Common myeloid progenitor, CD34-positive (primary cell): ENCODE measurements around the gene CASKIN1.
A peak's percentile ranks its signal among the peaks of the same experiment; 100 is the strongest.

Experiments
- CTCF ChIA-PET: fragments of 350-600 bp; sonication (Branson Sonifier 250); formaldehyde crosslinking; loops from one replicate; lab custom pipeline; 2021; ENCODE audit warnings: antibody characterized with exemption; lab: Charles Lee
- POLR2A ChIA-PET: fragments of 350-600 bp; sonication (Branson Sonifier 250); formaldehyde crosslinking; loops from one replicate; lab custom pipeline; 2021; ENCODE audit warnings: antibody characterized with exemption; lab: Charles Lee
- DNase-seq, 3 donors: peaks; one replicate each; pipeline versions ENCODE4 v3.0.0 to v3.0.0-alpha.2; 2013
- H3K27ac ChIP-seq, 2 experiments: 1 replicate in 1 of 2; 2 replicates in 1 of 2; pipeline ENCODE4 v1.7.0; 2013; ENCODE audit warnings: inconsistent platforms in 2 of 2, low read length in 2 of 2, mild to moderate bottlenecking in 2 of 2, low read depth in 1 of 2, moderate library complexity in 1 of 2; ENCODE audit not compliant: severe bottlenecking in 2 of 2, insufficient read depth in 1 of 2, poor library complexity in 1 of 2
- H3K27me3 ChIP-seq, 5 experiments: replicated peaks in 2 of 5; 1 replicate in 3 of 5; 2 replicates in 2 of 5; pipeline versions ENCODE4 v1.6.1 to v1.7.0; 2013; ENCODE audit warnings: low read length in 4 of 5, mild to moderate bottlenecking in 2 of 5, moderate library complexity in 2 of 5, inconsistent platforms in 1 of 5; ENCODE audit not compliant: insufficient read depth in 5 of 5, control insufficient read depth in 4 of 5
- H3K36me3 ChIP-seq, 4 experiments: 1 replicate in 2 of 4; 2 replicates in 2 of 4; pipeline versions ENCODE4 v1.6.1 to v1.7.0; 2013; ENCODE audit warnings: low read length in 3 of 4, control low read depth in 1 of 4, mild to moderate bottlenecking in 1 of 4; ENCODE audit not compliant: control insufficient read depth in 4 of 4, insufficient read depth in 4 of 4
- H3K4me1 ChIP-seq, 4 experiments: 1 replicate in 3 of 4; 2 replicates in 1 of 4; pipeline versions ENCODE4 v1.6.1 to v1.7.1; 2013; ENCODE audit warnings: low read length in 3 of 4, mild to moderate bottlenecking in 3 of 4, control low read depth in 1 of 4, inconsistent platforms in 1 of 4, moderate library complexity in 1 of 4; ENCODE audit not compliant: control insufficient read depth in 4 of 4, insufficient read depth in 4 of 4; ENCODE audit errors: control extremely low read depth in 1 of 4
- H3K4me3 ChIP-seq, 7 experiments: 1 replicate in 4 of 7; 2 replicates in 3 of 7; pipeline versions ENCODE4 v1.5.1 to v1.7.0; 2013; ENCODE audit warnings: mild to moderate bottlenecking in 7 of 7, low read length in 6 of 7, moderate library complexity in 6 of 7, inconsistent platforms in 2 of 7, low read depth in 2 of 7, control low read depth in 1 of 7; ENCODE audit not compliant: insufficient read depth in 4 of 7, control insufficient read depth in 1 of 7; ENCODE audit errors: extremely low read depth in 1 of 7
- H3K9me3 ChIP-seq, 5 experiments: 1 replicate in 4 of 5; 2 replicates in 1 of 5; pipeline versions ENCODE4 v1.6.1 to v1.7.1; 2013; ENCODE audit warnings: low read length in 4 of 5, mild to moderate bottlenecking in 2 of 5, inconsistent platforms in 1 of 5, low read depth in 1 of 5, moderate library complexity in 1 of 5; ENCODE audit not compliant: control insufficient read depth in 4 of 5, insufficient read depth in 2 of 5; ENCODE audit errors: control extremely low read depth in 1 of 5
- WGBS: methylation state at CpG from one replicate; pipeline ENCODE4 v1.1.5; 2013; ENCODE audit not compliant: insufficient coverage; 5-methylcytosine and 5-hydroxymethylcytosine counted together

CASKIN1 gene

DNA sequence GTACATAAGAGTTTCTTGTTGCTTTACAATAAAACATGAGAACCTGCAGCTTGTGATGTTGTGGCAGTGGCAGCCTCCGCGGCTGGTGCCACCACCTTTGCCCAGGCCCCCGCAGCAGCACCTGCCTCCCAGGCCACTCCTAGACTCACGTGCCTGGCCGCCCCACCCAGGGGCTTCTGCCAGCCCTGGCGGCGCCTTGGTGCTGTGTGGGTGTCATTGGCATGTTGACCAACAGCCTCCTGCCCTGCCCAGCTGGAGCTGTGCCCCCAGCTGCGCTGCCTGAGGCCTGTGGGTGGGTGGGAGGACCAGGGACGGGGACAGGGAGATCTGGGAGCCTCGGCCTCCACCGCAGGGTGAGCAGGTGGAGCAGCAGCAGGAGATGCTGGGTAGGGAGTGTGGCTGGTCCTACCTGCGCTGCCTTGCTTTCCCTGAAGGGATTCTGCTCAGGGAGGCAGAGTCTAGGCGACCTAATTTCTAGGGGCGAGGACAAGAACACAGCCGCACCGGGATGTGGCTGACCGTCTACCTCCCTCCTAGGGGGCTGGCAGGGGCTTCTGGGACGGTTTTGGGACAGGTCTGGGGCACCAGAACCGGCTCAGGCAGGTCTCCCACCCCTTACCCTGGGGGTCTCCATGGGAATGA is 39.4 kb upstream of the CASKIN1 start:
- Histone ChIP-seq H3K27ac (no peak overlapping the region), H3K4me3 (no peak overlapping the region), H3K36me3 (peaks cover 6 to 53% (median 31%) of the 10 kb centered on the region in 4 experiments), H3K27me3 (peaks cover 0 to 43% (median 12%) of the 10 kb centered on the region in 5 experiments), H3K4me1 (peaks cover 0 to 18% (median 8%) of the 10 kb centered on the region in 4 experiments), H3K9me3 (no peaks in the 10 kb centered on the region)
- ChIA-PET POLR2A (interaction anchor here (0.8 to 1.4 kb wide), 2 partner anchors 12 to 16 kb away, joined by 3 read pairs; partner anchors contain the start of genes E4F1 and ECI1), CTCF (interaction anchor here (1.5 to 1.7 kb wide), 2 partner anchors 10 to 16 kb away, joined by 4 to 7 read pairs; no protein-coding TSS in a partner anchor)
- 95% methylated on average over 13 of the region's 19 CpGs for WGBS
- no peak for DNase-seq

DNA sequence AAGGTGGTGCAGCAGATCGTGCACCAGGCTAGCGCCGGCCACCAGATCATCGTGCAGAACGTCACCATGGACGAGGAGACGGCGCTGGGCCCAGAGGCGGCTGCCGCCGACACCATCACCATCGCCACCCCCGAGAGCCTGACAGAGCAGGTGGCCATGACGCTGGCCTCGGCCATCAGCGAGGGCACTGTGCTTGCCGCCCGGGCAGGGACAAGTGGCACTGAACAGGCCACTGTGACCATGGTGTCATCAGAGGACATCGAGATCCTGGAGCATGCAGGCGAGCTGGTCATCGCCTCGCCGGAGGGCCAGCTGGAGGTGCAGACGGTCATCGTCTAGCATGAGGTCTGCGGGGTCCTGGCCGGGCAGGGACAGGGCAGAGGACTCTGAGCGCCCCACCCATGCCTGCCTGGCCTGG is 38.8 kb upstream of the CASKIN1 start:
- 94% methylated on average over 28 of the region's 28 CpGs for WGBS
- CTCF ChIA-PET: interaction anchor here (1.5 to 1.7 kb wide), 2 partner anchors 10 to 17 kb away, joined by 4 to 7 read pairs; no protein-coding TSS in a partner anchor
- POLR2A ChIA-PET: interaction anchor here (1.4 kb wide), 1 partner anchor 16 kb away, joined by 3 read pairs; the partner anchor contains the start of gene ECI1
- Histone ChIP-seq H3K4me3 (no peak overlapping the region), H3K36me3 (peaks cover 9 to 59% (median 34%) of the 10 kb centered on the region in 4 experiments), H3K27me3 (peaks cover 0 to 43% (median 12%) of the 10 kb centered on the region in 5 experiments), H3K4me1 (peaks cover 0 to 18% (median 8%) of the 10 kb centered on the region in 4 experiments), H3K9me3 (no peaks in the 10 kb centered on the region), H3K27ac (no peak overlapping the region)
- DNase-seq: no peak

GRCh38 chr16:2234813-2235170 is 38.4 kb upstream of the CASKIN1 start:
- H3K27ac ChIP-seq: no peak overlapping the region
- WGBS: 97% methylated on average over 16 of the region's 18 CpGs
- no peaks in the 10 kb centered on the region for H3K9me3 ChIP-seq
- H3K4me1 ChIP-seq: peaks cover 0 to 18% (median 8%) of the 10 kb centered on the region in 4 experiments
- CTCF ChIA-PET: interaction anchor here (1.5 kb wide), 1 partner anchor 17 kb away, joined by 4 read pairs; no protein-coding TSS in a partner anchor
- POLR2A ChIA-PET: no interaction called here
- peaks cover 0 to 43% (median 12%) of the 10 kb centered on the region in 5 experiments for H3K27me3 ChIP-seq
- H3K4me3 ChIP-seq: no peak overlapping the region
- no peak for DNase-seq
- H3K36me3 ChIP-seq: peaks cover 9 to 63% (median 38%) of the 10 kb centered on the region in 4 experiments

DNA sequence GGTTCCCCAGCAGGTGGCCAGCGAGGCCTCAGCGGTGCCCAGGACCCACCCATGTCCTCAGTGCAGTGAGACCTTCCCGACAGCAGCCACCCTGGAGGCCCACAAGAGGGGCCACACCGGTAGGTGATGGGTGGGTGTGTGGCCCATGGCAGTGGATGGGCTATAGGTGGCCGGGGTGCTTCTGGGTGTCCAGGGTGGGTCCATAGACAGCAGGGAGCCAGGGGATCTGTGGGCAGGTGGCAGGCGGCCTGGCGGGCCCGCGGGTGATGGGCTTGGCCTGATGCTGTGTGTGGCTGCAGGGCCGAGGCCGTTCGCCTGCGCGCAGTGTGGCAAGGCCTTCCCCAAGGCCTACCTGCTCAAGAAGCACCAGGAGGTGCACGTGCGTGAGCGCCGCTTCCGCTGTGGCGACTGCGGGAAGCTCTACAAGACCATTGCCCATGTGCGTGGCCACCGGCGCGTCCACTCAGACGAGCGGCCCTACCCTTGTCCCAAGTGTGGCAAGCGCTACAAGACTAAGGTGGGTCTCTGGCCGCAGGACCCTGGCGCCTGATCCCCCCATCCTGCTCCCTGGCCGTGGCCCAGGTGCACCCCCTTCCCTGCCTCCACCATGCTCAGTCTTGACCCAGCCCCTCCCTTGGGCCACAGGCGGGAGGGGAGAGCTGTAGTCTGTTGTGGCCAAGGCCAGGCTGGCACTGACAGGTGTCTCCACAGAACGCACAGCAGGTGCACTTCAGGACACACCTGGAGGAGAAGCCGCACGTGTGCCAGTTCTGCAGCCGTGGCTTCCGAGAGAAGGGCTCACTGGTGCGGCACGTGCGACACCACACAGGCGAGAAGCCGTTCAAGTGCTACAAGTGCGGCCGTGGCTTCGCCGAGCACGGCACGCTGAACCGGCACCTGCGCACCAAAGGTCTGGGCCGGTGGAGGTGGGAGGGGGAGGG is 37.7 kb upstream of the CASKIN1 start:
- Histone ChIP-seq H3K27me3 (peaks cover 0 to 43% (median 12%) of the 10 kb centered on the region in 5 experiments), H3K9me3 (no peaks in the 10 kb centered on the region), H3K36me3 (peaks cover 9 to 67% (median 42%) of the 10 kb centered on the region in 4 experiments), H3K4me1 (peaks cover 0 to 18% (median 8%) of the 10 kb centered on the region in 4 experiments), H3K27ac (no peak overlapping the region), H3K4me3 (no peak overlapping the region)
- peak in 1 of 3 donors; percentile 22 for DNase-seq
- ChIA-PET POLR2A (no interaction called here), CTCF (no interaction called here)
- 98% methylated on average over 42 of the region's 51 CpGs for WGBS

DNA sequence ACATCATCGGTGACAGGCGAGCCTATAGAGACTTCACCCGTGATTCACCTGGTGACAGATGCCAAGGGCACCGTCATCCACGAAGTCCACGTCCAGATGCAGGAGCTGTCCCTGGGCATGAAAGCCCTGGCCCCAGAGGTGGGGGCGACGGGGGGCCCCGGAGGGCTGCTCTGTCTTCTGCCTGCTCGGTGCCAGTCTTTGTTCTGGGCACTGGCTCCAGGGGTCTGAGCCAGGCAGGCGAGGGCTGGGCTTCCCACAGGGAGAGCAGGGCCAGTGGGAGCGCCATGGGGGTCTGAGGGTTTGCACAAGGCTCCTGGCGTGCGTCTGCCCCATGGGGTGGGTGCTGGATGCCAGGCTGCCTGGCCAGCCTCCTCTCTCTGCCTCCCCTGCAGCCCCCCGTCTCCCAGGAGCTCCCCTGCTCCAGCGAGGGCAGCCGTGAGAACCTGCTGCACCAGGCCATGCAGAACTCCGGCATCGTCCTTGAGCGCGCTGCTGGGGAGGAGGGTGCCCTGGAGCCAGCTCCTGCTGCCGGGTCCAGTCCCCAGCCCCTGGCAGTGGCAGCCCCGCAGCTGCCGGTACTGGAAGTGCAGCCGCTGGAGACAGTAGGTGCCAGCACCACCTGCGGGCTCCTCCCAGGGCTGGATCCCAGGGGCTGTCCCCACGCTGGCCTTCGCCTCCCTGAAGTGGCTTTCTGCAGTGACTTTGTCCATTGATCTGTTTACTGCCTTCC is 36.8 kb upstream of the CASKIN1 start:
- Histone ChIP-seq H3K27me3 (peaks cover 0 to 37% (median 10%) of the 10 kb centered on the region in 5 experiments), H3K36me3 (peaks cover 9 to 76% (median 48%) of the 10 kb centered on the region in 4 experiments), H3K4me3 (no peak overlapping the region), H3K4me1 (peaks cover 0 to 18% (median 8%) of the 10 kb centered on the region in 4 experiments), H3K27ac (no peak overlapping the region), H3K9me3 (no peaks in the 10 kb centered on the region)
- ChIA-PET POLR2A (no interaction called here), CTCF (no interaction called here)
- no peak for DNase-seq
- 97% methylated on average over 20 of the region's 28 CpGs for WGBS

- Histone ChIP-seq H3K36me3 (peaks cover 9 to 80% (median 50%) of the 10 kb centered on the region in 4 experiments), H3K27ac (no peak overlapping the region), H3K4me3 (no peak overlapping the region), H3K4me1 (peaks cover 0 to 12% (median 5%) of the 10 kb centered on the region in 4 experiments), H3K27me3 (peaks cover 0 to 28% (median 10%) of the 10 kb centered on the region in 5 experiments), H3K9me3 (no peaks in the 10 kb centered on the region)
- no peak for DNase-seq
- ChIA-PET POLR2A (no interaction called here), CTCF (interaction anchor here (0.9 kb wide), 1 partner anchor 11 kb away, joined by 3 read pairs; no protein-coding TSS in a partner anchor)
- WGBS: 96% methylated on average over 37 of the region's 41 CpGs
Measured at GRCh38 chr16:2232094-2232990, 35.9 kb upstream of the CASKIN1 start.
